BLaER1 (cell line): ENCODE measurements around the gene SLC22A5.
A peak's percentile ranks its signal among the peaks of the same experiment; 100 is the strongest.

Experiments used
- H3K27ac ChIP-seq: shearing (Covaris generic); formaldehyde crosslinking; 2 replicates; pipeline ENCODE4 v1.8.1; 2022
- H3K27me3 ChIP-seq: shearing (Covaris generic); formaldehyde crosslinking; 2 replicates; pipeline ENCODE4 v1.8.1; 2022
- H3K36me3 ChIP-seq: shearing (Covaris generic); formaldehyde crosslinking; 2 replicates; pipeline ENCODE4 v1.8.1; 2022
- H3K4me1 ChIP-seq: shearing (Covaris generic); formaldehyde crosslinking; 2 replicates; pipeline ENCODE4 v1.8.1; 2022
- H3K4me2 ChIP-seq: shearing (Covaris generic); formaldehyde crosslinking; 2 replicates; pipeline ENCODE4 v1.8.1; 2022
- H3K4me3 ChIP-seq: shearing (Covaris generic); formaldehyde crosslinking; 2 replicates; pipeline ENCODE4 v1.8.1; 2022
- H3K9ac ChIP-seq: shearing (Covaris generic); formaldehyde crosslinking; 2 replicates; pipeline ENCODE4 v1.8.1; 2022
- H3K9me3 ChIP-seq: shearing (Covaris generic); formaldehyde crosslinking; 2 replicates; pipeline ENCODE4 v1.8.1; 2022
- H4K20me1 ChIP-seq: shearing (Covaris generic); formaldehyde crosslinking; 2 replicates; pipeline ENCODE4 v1.8.1; 2022
- Cebpa-rat ChIP-seq: shearing (Covaris generic); IDR thresholded peaks from 2 replicates; pipeline ENCODE4 v1.8.1; 2022

SLC22A5 gene

GRCh38 chr5:132376694-132377641, 7.5 kb downstream of the SLC22A5 start:
- Histone ChIP-seq H3K4me3 (no peak overlapping the region), H3K4me2 (no peak overlapping the region), H3K27ac (no peak overlapping the region), H3K27me3 (no peaks in the 10 kb centered on the region), H4K20me1 (peaks cover 8% of the 10 kb centered on the region; the same call in 1 of the 2 replicates), H3K9ac (no peak overlapping the region), H3K36me3 (peaks cover 14% of the 10 kb centered on the region; the same call in 1 of the 2 replicates), H3K9me3 (no peaks in the 10 kb centered on the region), H3K4me1 (peaks cover 8% of the 10 kb centered on the region; the same call in 1 of the 2 replicates)
- no peak for TF ChIP-seq Cebpa-rat

- no peaks in the 10 kb centered on the region for H3K27me3 ChIP-seq
- 0 out of 2 replicates have a peak, but pooled peaks cover under 1% of the 10 kb centered on the region for H3K4me1 ChIP-seq
Measured at GRCh38 chr5:132377738-132378137, 8.2 kb downstream of the SLC22A5 start.

DNA sequence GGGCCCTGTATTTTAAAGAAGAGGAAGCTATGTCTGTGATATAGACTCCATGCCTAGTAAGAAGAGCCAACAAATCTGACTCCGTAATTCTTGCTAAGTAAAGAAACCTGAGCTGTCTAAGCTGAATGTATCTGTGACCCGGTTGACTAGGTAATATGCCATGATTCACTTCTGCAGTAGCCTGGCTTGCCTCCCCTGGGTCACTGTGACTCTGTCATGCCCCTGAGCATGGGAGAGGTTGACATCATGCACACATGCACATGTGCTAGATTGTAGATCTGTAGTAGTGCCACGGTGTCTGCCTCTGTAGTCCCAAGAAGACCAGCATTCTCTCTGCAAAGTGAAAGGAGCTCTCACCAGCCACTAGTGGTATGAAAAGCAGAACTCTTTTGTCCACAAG, 9.1 kb downstream of the SLC22A5 start:
- Histone ChIP-seq H4K20me1 (peaks cover 8% of the 10 kb centered on the region; the same call in 1 of the 2 replicates), H3K27me3 (no peaks in the 10 kb centered on the region), H3K36me3 (peaks cover 14% of the 10 kb centered on the region; the same call in 1 of the 2 replicates), H3K9me3 (no peaks in the 10 kb centered on the region), H3K4me2 (no peak overlapping the region), H3K4me1 (no peaks in the 10 kb centered on the region), H3K4me3 (no peak overlapping the region), H3K9ac (no peak overlapping the region), H3K27ac (no peak overlapping the region)
- no peak for TF ChIP-seq Cebpa-rat

More at GRCh38 chr5:132377738-132378137, 8.2 kb downstream of the SLC22A5 start:
- Histone ChIP-seq H3K36me3 (peaks cover 14% of the 10 kb centered on the region; the same call in 1 of the 2 replicates), H3K27ac (no peak overlapping the region), H4K20me1 (peaks cover 8% of the 10 kb centered on the region; the same call in 1 of the 2 replicates), H3K9me3 (no peaks in the 10 kb centered on the region), H3K9ac (no peak overlapping the region), H3K4me2 (no peak overlapping the region), H3K4me3 (no peak overlapping the region)
- TF ChIP-seq Cebpa-rat, result no peak

DNA sequence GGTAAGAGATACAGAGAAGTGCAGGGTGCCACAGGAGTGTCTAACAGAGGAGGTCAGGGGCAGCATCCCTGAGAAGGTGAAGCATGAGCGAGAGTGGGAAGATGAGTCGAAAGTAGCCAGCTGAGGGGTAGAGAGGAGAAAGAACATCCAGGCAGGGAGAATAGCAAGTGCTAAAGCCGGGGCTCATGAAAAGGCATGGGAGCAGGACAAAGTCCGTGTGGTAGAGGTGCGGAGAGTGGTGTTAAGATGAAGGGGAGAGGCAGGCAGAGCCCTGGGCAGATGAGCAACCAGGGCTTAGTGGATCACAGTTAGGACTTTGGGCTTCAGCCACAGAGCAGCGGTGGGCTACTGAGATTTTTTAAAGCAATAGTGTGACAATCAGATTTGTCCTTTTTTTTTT, 10.5 kb downstream of the SLC22A5 start:
- H3K27ac ChIP-seq, result no peak overlapping the region
- H3K4me2 ChIP-seq, result no peak overlapping the region

DNA sequence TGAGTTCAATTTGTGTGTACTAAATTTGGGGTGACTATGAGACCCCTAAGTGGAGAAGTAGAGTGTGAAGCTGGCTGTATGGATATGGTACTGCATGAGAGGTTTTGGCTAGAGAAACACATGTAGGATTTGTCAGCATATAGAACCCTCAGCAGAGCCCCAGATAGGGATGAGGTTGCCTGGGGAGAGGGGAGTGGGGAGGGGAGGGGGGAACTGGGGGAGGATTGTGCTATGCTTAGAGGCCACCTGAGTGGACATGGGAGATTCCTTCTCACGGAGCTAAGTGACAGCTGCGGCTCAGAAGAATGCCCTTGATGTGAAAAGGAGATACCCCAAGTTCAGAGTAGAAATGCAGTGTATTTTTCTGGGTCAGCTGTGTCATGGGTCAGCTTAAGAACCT, 11.2 kb downstream of the SLC22A5 start:
- Histone ChIP-seq H3K9ac (no peak overlapping the region), H3K4me2 (no peak overlapping the region), H3K36me3 (peaks cover 22% of the 10 kb centered on the region; the same call in 1 of the 2 replicates), H4K20me1 (0 out of 2 replicates have a peak, but pooled peaks cover 8% of the 10 kb centered on the region), H3K9me3 (no peaks in the 10 kb centered on the region), H3K27ac (no peak overlapping the region), H3K4me1 (peaks cover 8% of the 10 kb centered on the region; the same call in 1 of the 2 replicates), H3K27me3 (no peaks in the 10 kb centered on the region), H3K4me3 (no peak overlapping the region)
- no peak for TF ChIP-seq Cebpa-rat

More for the DNA sequence above, 10.5 kb downstream of the SLC22A5 start:
- TF ChIP-seq Cebpa-rat, result no peak
- Histone ChIP-seq H4K20me1 (peaks cover 8% of the 10 kb centered on the region; the same call in 1 of the 2 replicates), H3K9me3 (no peaks in the 10 kb centered on the region), H3K4me3 (no peak overlapping the region), H3K4me1 (peaks cover 2% of the 10 kb centered on the region; the same call in 1 of the 2 replicates), H3K9ac (no peak overlapping the region), H3K36me3 (peaks cover 22% of the 10 kb centered on the region; the same call in 1 of the 2 replicates), H3K27me3 (no peaks in the 10 kb centered on the region)

DNA sequence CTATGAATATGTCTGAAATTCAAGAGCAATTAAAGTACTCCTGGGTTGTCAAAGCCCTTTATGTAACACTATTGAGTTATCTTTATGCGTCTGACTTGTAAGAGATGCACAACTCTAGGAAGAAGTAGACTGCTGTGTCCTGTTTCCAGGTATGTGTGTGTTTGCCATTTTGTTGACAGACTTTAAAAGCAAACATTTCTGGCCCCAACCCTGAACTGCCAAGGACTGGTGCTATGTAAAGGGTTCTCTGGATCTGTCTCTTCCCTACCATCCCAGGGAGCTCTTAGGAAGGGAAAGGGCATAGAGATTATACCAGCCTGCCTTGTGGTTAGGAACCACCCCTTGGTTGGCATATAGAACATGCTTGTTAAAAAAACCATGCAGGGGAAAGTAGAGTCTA, 12.1 kb downstream of the SLC22A5 start:
- peaks cover 16% of the 10 kb centered on the region for H3K4me1 ChIP-seq
- no peaks in the 10 kb centered on the region for H3K9me3 ChIP-seq
- H3K4me3 ChIP-seq, result no peak overlapping the region
- 0 out of 2 replicates have a peak, but pooled peaks cover 8% of the 10 kb centered on the region for H4K20me1 ChIP-seq
- H3K9ac ChIP-seq, result no peak overlapping the region
- H3K27me3 ChIP-seq, result no peaks in the 10 kb centered on the region
- no peak overlapping the region for H3K4me2 ChIP-seq
- peaks cover 22% of the 10 kb centered on the region; the same call in 1 of the 2 replicates for H3K36me3 ChIP-seq
- TF ChIP-seq Cebpa-rat, result no peak
- H3K27ac ChIP-seq, result no peak overlapping the region

DNA sequence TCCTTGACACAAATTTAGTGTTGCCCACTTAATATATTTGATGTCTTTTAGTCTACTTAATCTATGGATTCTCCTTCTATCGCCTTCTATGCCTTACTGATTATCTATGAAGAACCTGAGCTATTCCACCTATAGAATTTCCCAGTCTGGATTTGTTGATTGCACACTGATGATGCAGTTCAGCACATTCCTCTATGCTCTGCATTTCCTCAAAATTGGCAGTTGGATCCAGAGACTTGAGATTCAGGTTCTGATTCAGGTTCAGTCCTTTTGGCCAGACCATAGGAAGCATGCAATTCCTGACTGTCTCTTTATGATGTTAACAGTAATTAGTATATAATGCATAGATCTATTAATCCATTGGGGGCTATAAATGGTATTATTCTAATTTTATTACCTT, 13.8 kb downstream of the SLC22A5 start:
- Histone ChIP-seq H3K4me1 (peaks cover 32% of the 10 kb centered on the region), H3K27ac (no peak overlapping the region), H3K9me3 (no peaks in the 10 kb centered on the region)

GRCh38 chr5:132383984-132384383, 14.5 kb downstream of the SLC22A5 start:
- H3K4me2 ChIP-seq, result no peak overlapping the region
- H3K27me3 ChIP-seq, result no peaks in the 10 kb centered on the region
- no peaks in the 10 kb centered on the region for H4K20me1 ChIP-seq
- 0 out of 2 replicates have a peak, but pooled peaks cover 13% of the 10 kb centered on the region for H3K36me3 ChIP-seq
- no peak overlapping the region for H3K4me3 ChIP-seq
- no peak for TF ChIP-seq Cebpa-rat
- no peaks in the 10 kb centered on the region for H3K9me3 ChIP-seq
- peaks cover 37% of the 10 kb centered on the region for H3K4me1 ChIP-seq
- H3K9ac ChIP-seq, result no peak overlapping the region
- no peak overlapping the region for H3K27ac ChIP-seq

More for the DNA sequence above, 13.8 kb downstream of the SLC22A5 start:
- H4K20me1 ChIP-seq, result 0 out of 2 replicates have a peak, but pooled peaks cover 3% of the 10 kb centered on the region
- H3K9ac ChIP-seq, result no peak overlapping the region
- peaks cover 18% of the 10 kb centered on the region; the same call in 1 of the 2 replicates for H3K36me3 ChIP-seq
- no peak overlapping the region for H3K4me3 ChIP-seq
- no peak for TF ChIP-seq Cebpa-rat
- H3K27me3 ChIP-seq, result no peaks in the 10 kb centered on the region
- no peak overlapping the region for H3K4me2 ChIP-seq

DNA sequence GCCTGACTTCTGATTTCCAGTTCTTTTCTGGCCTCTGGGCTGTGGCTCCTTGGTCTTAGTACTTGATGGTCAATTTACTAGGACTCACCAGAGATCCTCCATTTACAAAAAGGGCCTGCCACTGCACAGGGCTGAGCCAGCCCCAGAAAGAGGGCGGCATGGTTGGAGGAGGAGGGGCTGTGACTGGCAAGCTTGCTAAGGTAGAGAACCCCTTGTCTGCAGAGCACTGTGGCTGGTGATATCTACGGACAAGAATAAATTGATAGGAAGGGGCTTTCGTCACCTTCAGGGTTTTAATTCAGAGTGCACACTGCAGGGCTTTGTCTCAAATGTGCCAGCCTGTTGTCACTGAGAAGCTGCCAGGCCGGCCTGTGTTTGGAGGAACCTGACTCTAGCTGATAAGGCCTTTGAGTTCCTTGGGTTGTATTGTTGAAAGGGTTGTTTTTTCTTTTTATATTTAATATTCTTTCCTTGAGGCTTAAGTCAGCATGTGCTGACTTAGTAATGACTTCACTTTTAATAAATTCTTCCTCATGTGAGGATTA, 15.1 kb downstream of the SLC22A5 start:
- Histone ChIP-seq H3K27ac (no peak overlapping the region), H3K4me3 (no peak overlapping the region), H3K4me2 (no peak overlapping the region), H3K27me3 (no peaks in the 10 kb centered on the region), H3K36me3 (peaks cover 17% of the 10 kb centered on the region; the same call in 1 of the 2 replicates), H3K9ac (peak overlapping the region; percentile 20; the same call in 1 of the 2 replicates), H4K20me1 (no peaks in the 10 kb centered on the region), H3K4me1 (peaks cover 41% of the 10 kb centered on the region), H3K9me3 (no peaks in the 10 kb centered on the region)
- no peak for TF ChIP-seq Cebpa-rat
